Trophoblast cell (in vitro differentiated cells and primary cell): Measurements from ENCODE around the gene SMPD1.

ENCODE experiments used
- DNase-seq, 2 donors: peaks; one replicate each; pipeline ENCODE4 v3.0.0-alpha.2; 2016
- H2AFZ ChIP-seq: 2 replicates; pipeline ENCODE4 v1.6.1; 2013; ENCODE audit warnings: low read length, moderate library complexity, mild to moderate bottlenecking; ENCODE audit not compliant: insufficient read depth, poor library complexity
- H2AK5ac ChIP-seq: 2 replicates; pipeline ENCODE4 v1.6.1; 2013; ENCODE audit warnings: mild to moderate bottlenecking, low read length
- H2BK120ac ChIP-seq: 2 replicates; pipeline ENCODE4 v1.6.1; 2013; ENCODE audit warnings: low read length, mild to moderate bottlenecking, moderate library complexity; ENCODE audit not compliant: insufficient read depth, poor library complexity
- H2BK12ac ChIP-seq: 2 replicates; pipeline ENCODE4 v1.6.1; 2013; ENCODE audit warnings: mild to moderate bottlenecking, low read length, moderate library complexity
- H2BK5ac ChIP-seq: 2 replicates; pipeline ENCODE4 v1.6.1; 2013; ENCODE audit warnings: low read length, low read depth, moderate library complexity, mild to moderate bottlenecking; ENCODE audit not compliant: poor library complexity
- H3K14ac ChIP-seq: 2 replicates; pipeline ENCODE4 v1.6.1; 2013; ENCODE audit warnings: mild to moderate bottlenecking, low read length
- H3K18ac ChIP-seq: 2 replicates; pipeline ENCODE4 v1.6.1; 2013; ENCODE audit warnings: mild to moderate bottlenecking, low read length
- H3K23ac ChIP-seq: 2 replicates; pipeline ENCODE4 v1.6.1; 2013; ENCODE audit warnings: low read length
- H3K27ac ChIP-seq: 2 replicates; pipeline ENCODE4 v1.5.1; 2013; ENCODE audit warnings: low read depth, mild to moderate bottlenecking, inconsistent platforms, low read length, moderate library complexity
- H3K27me3 ChIP-seq: 2 replicates; pipeline ENCODE4 v1.6.1; 2013; ENCODE audit warnings: inconsistent platforms, mild to moderate bottlenecking, low read length, moderate library complexity; ENCODE audit not compliant: insufficient read depth
- H3K36me3 ChIP-seq, 2 experiments: 1 replicate in 1 of 2; 2 replicates in 1 of 2; pipeline ENCODE4 v1.6.1; 2013; ENCODE audit warnings: low read length in 2 of 2, mild to moderate bottlenecking in 2 of 2, moderate library complexity in 1 of 2; ENCODE audit not compliant: insufficient read depth in 2 of 2, control insufficient read depth in 1 of 2
- H3K4ac ChIP-seq: 2 replicates; pipeline ENCODE4 v1.6.1; 2013; ENCODE audit warnings: low read depth, mild to moderate bottlenecking, low read length, moderate library complexity
- H3K4me1 ChIP-seq, 2 experiments: 1 replicate in 1 of 2; 2 replicates in 1 of 2; pipeline ENCODE4 v1.6.1; 2013; ENCODE audit warnings: low read length in 2 of 2, mild to moderate bottlenecking in 2 of 2, moderate library complexity in 1 of 2; ENCODE audit not compliant: insufficient read depth in 2 of 2, control insufficient read depth in 1 of 2
- H3K4me2 ChIP-seq: 2 replicates; pipeline ENCODE4 v1.6.1; 2013; ENCODE audit warnings: inconsistent platforms, mild to moderate bottlenecking, low read length, moderate library complexity
- H3K4me3 ChIP-seq: 2 replicates; pipeline ENCODE4 v1.5.1; 2013; ENCODE audit warnings: mild to moderate bottlenecking, low read depth, low read length, inconsistent platforms
- H3K79me1 ChIP-seq: one replicate; pipeline ENCODE4 v1.6.1; 2013; ENCODE audit warnings: low read length
- H3K79me2 ChIP-seq: 2 replicates; pipeline ENCODE4 v1.6.1; 2013; ENCODE audit warnings: low read length, mild to moderate bottlenecking; ENCODE audit not compliant: control insufficient read depth, insufficient read depth, poor library complexity
- H3K9ac ChIP-seq: 2 replicates; pipeline ENCODE4 v1.6.1; 2013; ENCODE audit warnings: mild to moderate bottlenecking, low read length
- H3K9me3 ChIP-seq: 2 replicates; pipeline ENCODE4 v1.6.1; 2013; ENCODE audit warnings: low read depth, mild to moderate bottlenecking, control low read depth, inconsistent platforms, low read length; ENCODE audit not compliant: insufficient read depth
- H4K12ac ChIP-seq: 2 replicates; pipeline ENCODE4 v1.6.1; 2013; ENCODE audit warnings: low read depth, mild to moderate bottlenecking, low read length, moderate library complexity
- H4K8ac ChIP-seq: 2 replicates; pipeline ENCODE4 v1.6.1; 2013; ENCODE audit warnings: low read depth, mild to moderate bottlenecking, low read length, moderate library complexity
- H4K91ac ChIP-seq: one replicate; pipeline ENCODE4 v1.6.1; 2013; ENCODE audit warnings: low read depth, mild to moderate bottlenecking, low read length, moderate library complexity
- WGBS: extraction: QIAGEN DNeasy Blood & Tissue Kit; methylation state at CpG from one replicate; pipeline ENCODE4 v1.1.7; 2013; ENCODE audit warnings: missing lambda C conversion rate; ENCODE audit not compliant: insufficient read length, insufficient coverage; ENCODE audit errors: extremely low coverage; 5-methylcytosine and 5-hydroxymethylcytosine counted together

The SMPD1 gene

DNA sequence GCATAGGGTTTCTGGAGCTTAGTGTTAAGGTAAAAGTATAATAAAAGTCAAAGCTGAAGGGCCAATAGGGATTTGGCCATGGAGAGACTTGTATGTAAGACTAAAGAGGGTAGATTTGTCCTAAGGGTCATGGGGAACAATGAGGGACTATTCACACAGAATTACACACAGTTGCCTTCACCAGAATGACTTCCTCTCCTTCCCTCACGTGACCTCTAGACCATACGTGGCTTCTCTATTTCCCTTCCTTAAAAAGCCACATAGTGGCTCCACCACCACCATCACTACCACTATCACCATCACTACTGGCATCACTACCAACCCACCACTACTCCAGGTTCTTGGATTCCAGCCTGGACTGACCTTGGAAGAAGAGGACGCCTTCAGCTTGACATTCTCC lies 47.7 kb downstream of the SMPD1 start:
- H4K91ac ChIP-seq: no peak overlapping the region
- H3K4me3 ChIP-seq: no peak overlapping the region
- H3K23ac ChIP-seq: no peak overlapping the region
- no peaks in the 10 kb centered on the region for H3K27me3 ChIP-seq
- H3K36me3 ChIP-seq: no peaks in the 10 kb centered on the region
- no peak overlapping the region for H2BK120ac ChIP-seq
- no peak overlapping the region for H3K14ac ChIP-seq
- peaks cover 5% of the 10 kb centered on the region for H3K79me1 ChIP-seq
- no peak overlapping the region for H3K18ac ChIP-seq
- H3K9ac ChIP-seq: no peak overlapping the region
- no peak overlapping the region for H3K27ac ChIP-seq
- H2BK12ac ChIP-seq: no peak overlapping the region
- H3K9me3 ChIP-seq: peaks cover 3% of the 10 kb centered on the region
- H3K4me1 ChIP-seq: peaks cover 14 to 21% of the 10 kb centered on the region in 2 experiments
- no peak overlapping the region for H3K4me2 ChIP-seq
- no peak overlapping the region for H2AK5ac ChIP-seq
- no peak overlapping the region for H4K12ac ChIP-seq
- no peak overlapping the region for H2AFZ ChIP-seq
- no CpG with 5 or more reads among the region's 3 CpGs for WGBS
- no peak for DNase-seq
- H4K8ac ChIP-seq: no peak overlapping the region
- H2BK5ac ChIP-seq: no peak overlapping the region
- no peak overlapping the region for H3K4ac ChIP-seq
- H3K79me2 ChIP-seq: no peaks in the 10 kb centered on the region

DNA sequence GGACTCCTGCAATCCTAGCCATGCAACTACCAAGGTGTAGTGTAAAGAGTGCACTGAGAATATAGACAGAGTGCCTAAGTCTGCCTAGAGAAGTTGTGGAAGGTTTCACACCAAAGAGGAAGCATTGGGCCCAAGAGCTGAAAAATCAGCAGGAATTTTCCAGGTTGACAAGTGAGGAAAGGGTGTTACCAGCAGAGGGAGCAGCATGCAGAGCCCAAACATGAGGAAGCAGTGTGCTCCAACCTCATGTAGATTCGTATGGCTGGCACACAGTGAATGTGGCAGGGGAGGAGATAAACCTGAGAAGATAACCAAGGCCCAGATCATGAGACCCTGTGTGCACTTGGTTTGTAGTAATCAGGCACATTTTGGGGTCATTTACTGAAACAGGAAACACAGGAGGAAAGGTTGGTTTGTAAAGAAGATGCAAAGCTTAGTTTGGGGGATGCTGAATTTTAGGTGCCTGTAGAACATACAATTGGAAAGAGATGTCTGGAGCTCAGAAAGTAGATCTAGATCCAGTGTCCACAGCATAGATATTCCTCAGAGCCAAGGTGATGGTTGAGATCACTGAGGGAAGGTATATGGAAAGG lies 48.8 kb downstream of the SMPD1 start:
- H3K9ac ChIP-seq: no peak overlapping the region
- no peak overlapping the region for H3K4me3 ChIP-seq
- no peak overlapping the region for H2AFZ ChIP-seq
- H3K14ac ChIP-seq: no peak overlapping the region
- no peaks in the 10 kb centered on the region for H3K36me3 ChIP-seq
- no peak overlapping the region for H2AK5ac ChIP-seq
- no peak overlapping the region for H3K4me2 ChIP-seq
- DNase-seq: peak; percentile 37 to 66
- no peak overlapping the region for H2BK120ac ChIP-seq
- H3K27me3 ChIP-seq: no peaks in the 10 kb centered on the region
- no peak overlapping the region for H3K4ac ChIP-seq
- no peak overlapping the region for H3K23ac ChIP-seq
- WGBS: no CpG with 5 or more reads among the region's 1 CpG
- peaks cover 3% of the 10 kb centered on the region for H3K9me3 ChIP-seq
- H3K4me1 ChIP-seq: peaks cover 14 to 21% of the 10 kb centered on the region in 2 experiments
- H2BK12ac ChIP-seq: no peak overlapping the region
- H4K8ac ChIP-seq: no peak overlapping the region
- H2BK5ac ChIP-seq: no peak overlapping the region
- H3K27ac ChIP-seq: no peak overlapping the region
- no peak overlapping the region for H3K18ac ChIP-seq
- no peaks in the 10 kb centered on the region for H3K79me2 ChIP-seq
- no peak overlapping the region for H4K12ac ChIP-seq
- peaks cover 5% of the 10 kb centered on the region for H3K79me1 ChIP-seq
- no peak overlapping the region for H4K91ac ChIP-seq

DNA sequence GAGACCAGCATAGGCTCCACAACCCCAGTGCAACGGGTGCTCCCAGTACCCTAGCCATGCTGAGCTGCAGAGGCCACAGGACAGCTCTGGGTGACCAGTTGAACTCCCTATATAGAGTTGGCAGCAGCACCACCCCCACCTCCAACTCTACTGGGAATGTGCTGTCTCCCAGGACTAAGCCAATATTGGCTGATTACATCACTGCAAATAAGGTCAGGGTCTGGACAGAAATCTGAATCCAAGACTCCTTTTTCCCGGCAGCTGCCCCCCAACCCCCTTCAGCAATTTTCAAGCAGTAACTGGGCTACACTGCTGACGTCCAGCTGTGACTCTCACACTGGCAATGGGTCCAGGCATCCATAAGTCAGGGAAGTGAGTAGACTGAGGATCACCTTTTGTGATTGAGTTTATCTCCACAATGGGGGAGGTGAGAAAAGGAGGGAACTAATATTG lies 50.7 kb downstream of the SMPD1 start, which contains the start of gene HPX:
Gene HPX (minus strand): TSS at position 82 of the 453 bp plus-strand sequence. CDS start 24 bp downstream, at position 58.
- Histone ChIP-seq H2AFZ (no peak within 1 kb of the TSS), H3K14ac (peak within 1 kb of the TSS; percentile 71), H2AK5ac (no peak within 1 kb of the TSS), H3K36me3 (no peaks in the 10 kb centered on the region), H3K27ac (no peak within 1 kb of the TSS), H3K9ac (no peak within 1 kb of the TSS), H2BK120ac (peak within 1 kb of the TSS; percentile 60), H3K79me2 (no peaks in the 10 kb centered on the region), H3K4ac (peak within 1 kb of the TSS; percentile 6), H3K18ac (peak within 1 kb of the TSS; percentile 43), H4K91ac (peak within 1 kb of the TSS; percentile 80), H2BK12ac (peak within 1 kb of the TSS; percentile 66), H3K4me1 (peaks cover 14 to 21% of the 10 kb centered on the region in 2 experiments), H4K12ac (no peak within 1 kb of the TSS), H3K23ac (no peak within 1 kb of the TSS), H3K27me3 (no peaks in the 10 kb centered on the region), H2BK5ac (peak within 1 kb of the TSS; percentile 54), H3K4me3 (no peak within 1 kb of the TSS), H3K9me3 (peaks cover 3% of the 10 kb centered on the region), H3K79me1 (peaks cover 5% of the 10 kb centered on the region), H4K8ac (peak within 1 kb of the TSS; percentile 24), H3K4me2 (no peak within 1 kb of the TSS)
- WGBS: no CpG with 5 or more reads among the region's 3 CpGs
- DNase-seq: no peak

DNA sequence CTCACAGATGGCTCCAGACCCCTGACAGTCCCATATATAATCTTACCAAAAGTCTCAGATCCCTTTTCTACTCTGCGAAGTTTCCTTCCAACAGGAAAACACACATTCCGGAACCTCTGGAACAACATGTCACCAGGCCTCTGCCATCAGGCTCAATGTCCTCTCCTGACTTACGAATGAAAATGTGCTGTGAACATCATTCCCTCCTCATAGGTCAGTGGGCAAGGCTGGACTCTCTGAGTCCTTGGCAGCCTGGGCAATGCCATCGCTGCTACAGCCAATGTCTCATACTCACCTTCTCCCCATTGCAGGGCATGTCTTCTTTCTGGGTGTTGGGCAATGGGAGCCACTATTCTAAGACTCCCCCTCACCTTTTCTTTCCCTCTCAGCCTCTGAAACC lies 52.2 kb downstream of the SMPD1 start:
- H3K4me3 ChIP-seq: no peak overlapping the region
- WGBS: no CpG with 5 or more reads among the region's 4 CpGs

More for the DNA sequence above, 52.2 kb downstream of the SMPD1 start:
- H2BK120ac ChIP-seq: no peak overlapping the region
- H2AK5ac ChIP-seq: no peak overlapping the region
- no peaks in the 10 kb centered on the region for H3K36me3 ChIP-seq
- no peak overlapping the region for H3K18ac ChIP-seq
- H3K79me1 ChIP-seq: peaks cover 5% of the 10 kb centered on the region
- no peaks in the 10 kb centered on the region for H3K79me2 ChIP-seq
- no peak overlapping the region for H3K14ac ChIP-seq
- H2AFZ ChIP-seq: no peak overlapping the region
- H3K4ac ChIP-seq: no peak overlapping the region
- H3K9ac ChIP-seq: no peak overlapping the region
- H4K8ac ChIP-seq: no peak overlapping the region
- no peak overlapping the region for H3K23ac ChIP-seq
- no peak overlapping the region for H3K27ac ChIP-seq
- no peak overlapping the region for H4K12ac ChIP-seq
- H3K9me3 ChIP-seq: peaks cover 3% of the 10 kb centered on the region
- H3K4me2 ChIP-seq: no peak overlapping the region
- H2BK12ac ChIP-seq: no peak overlapping the region
- H3K4me1 ChIP-seq: peaks cover 14 to 21% of the 10 kb centered on the region in 2 experiments
- no peak overlapping the region for H4K91ac ChIP-seq
- H3K27me3 ChIP-seq: no peaks in the 10 kb centered on the region
- no peak for DNase-seq
- H2BK5ac ChIP-seq: no peak overlapping the region
